NB4 (cell line): ENCODE data around the gene BIRC6.
"Not testable (repeated sequence)": the region's sequence is repeated elsewhere in the genome, so short reads cannot be mapped to it uniquely, and the experiment has no call there.

Source experiments
- CTCF ChIP-seq: IDR thresholded peaks from one replicate; pipeline ENCODE4 v1.5.1; 2012; ENCODE audit warnings: low read depth, low read length
- MAX ChIP-seq: IDR thresholded peaks from 2 replicates; pipeline ENCODE4 v1.6.1; 2011; ENCODE audit warnings: low read depth, low read length
- POLR2A ChIP-seq: IDR thresholded peaks from 2 replicates; pipeline ENCODE4 v1.6.1; 2011; ENCODE audit warnings: mild to moderate bottlenecking; ENCODE audit not compliant: insufficient read length; ENCODE audit errors: extremely low read depth

GRCh38 chr2:32362997-32363396 is 6.2 kb downstream of the BIRC6 start:
- TF ChIP-seq CTCF, POLR2A, MAX: not testable (repeated sequence)
